Posterior vena cava (tissue), 2 donors: ENCODE measurements around the gene NOL7. TPM values are rescaled to one million over a fixed set of nuclear protein-coding genes. Genes with fewer than 3 reads are reported as not detected.

Experiments used
- DNase-seq: peaks from one replicate; pipeline ENCODE4 v3.0.0-alpha.2; 2020; ENCODE audit warnings: low spot score
- intact Hi-C, 2 donors: fragments of 100-400 bp; cut with DNase I; formaldehyde crosslinking; loops; one replicate each; pipeline versions ENCODE4 v1.14.1 to v1.14.2; 2022 to 2023
- total RNA-seq, 2 donors: library from RNA; stranded (reverse); fragmentation: NEBNext Ultra II Directional; extraction: Animal tissue kit (Norgen Biotek cat#: 25700); gene quantifications; one replicate each; pipeline ENCODE4 v1.2.1, GENCODE V29; 2021
- donor health status: DM: yes; HTN: yes; CAD: no.
- donor health status: DM: yes; HTN: yes; CAD: no.

NOL7 gene
- total RNA-seq, 2 donors from 2014 or later, result 46.8 to 55.5 TPM

- DNase-seq, result no peak
- intact Hi-C loops, result no loop called here
Observed at GRCh38 chr6:13638626-13639025, 23.5 kb downstream of the NOL7 start.

GRCh38 chr6:13641315-13641714 is 26.2 kb downstream of the NOL7 start:
- intact Hi-C loops, result no loop called here

GRCh38 chr6:13643125-13643524 is 28.0 kb downstream of the NOL7 start:
- no peak for DNase-seq
- intact Hi-C loops, result no loop called here

More at GRCh38 chr6:13641315-13641714, 26.2 kb downstream of the NOL7 start:
- DNase-seq, result no peak

- intact Hi-C loops, result no loop called here
- DNase-seq, result no peak
Observed at GRCh38 chr6:13648850-13649249, 33.7 kb downstream of the NOL7 start.

- intact Hi-C loops, result no loop called here
- no peak for DNase-seq
Observed at GRCh38 chr6:13649393-13649792, 34.3 kb downstream of the NOL7 start.

- DNase-seq, result no peak
- intact Hi-C loops, result no loop called here
Observed at GRCh38 chr6:13653296-13653695, 38.2 kb downstream of the NOL7 start.

GRCh38 chr6:13654496-13654895 is 39.4 kb downstream of the NOL7 start:
- no peak for DNase-seq
- intact Hi-C loops, result no loop called here

GRCh38 chr6:13655700-13656099 is 40.6 kb downstream of the NOL7 start:
- DNase-seq, result no peak
- intact Hi-C loops, result no loop called here

GRCh38 chr6:13660273-13660672 is 45.1 kb downstream of the NOL7 start:
- intact Hi-C loops, result no loop called here
- DNase-seq, result no peak

GRCh38 chr6:13660893-13661292 is 45.8 kb downstream of the NOL7 start:
- no peak for DNase-seq
- intact Hi-C loops, result no loop called here

- no peak for DNase-seq
- intact Hi-C loops, result no loop called here
Observed at GRCh38 chr6:13661647-13662046, 46.5 kb downstream of the NOL7 start.

- intact Hi-C loops, result no loop called here
- DNase-seq, result no peak
Observed at GRCh38 chr6:13662651-13663334, 47.7 kb downstream of the NOL7 start.

- intact Hi-C loops, result no loop called here
- no peak for DNase-seq
Observed at GRCh38 chr6:13663986-13664385, 48.9 kb downstream of the NOL7 start.

- intact Hi-C loops, result no loop called here
Observed at GRCh38 chr6:13664703-13665352, 49.7 kb downstream of the NOL7 start.

GRCh38 chr6:13666194-13667105 is 51.3 kb downstream of the NOL7 start:
- DNase-seq, result no peak

More at GRCh38 chr6:13664703-13665352, 49.7 kb downstream of the NOL7 start:
- no peak for DNase-seq

GRCh38 chr6:13667655-13668054 is 52.5 kb downstream of the NOL7 start:
- DNase-seq, result no peak
- intact Hi-C loops, result no loop called here

More at GRCh38 chr6:13666194-13667105, 51.3 kb downstream of the NOL7 start:
- intact Hi-C loops, result no loop called here

- intact Hi-C loops, result no loop called here
- DNase-seq, result no peak
Observed at GRCh38 chr6:13668291-13668928, 53.3 kb downstream of the NOL7 start.

GRCh38 chr6:13669476-13669875 is 54.3 kb downstream of the NOL7 start:
- intact Hi-C loops, result no loop called here
- no peak for DNase-seq
